CD8-positive, alpha-beta memory T cell (primary cell): Measurements from ENCODE around the gene GMDS. TPM values are rescaled to one million over a fixed set of nuclear protein-coding genes. Genes with fewer than 3 reads are reported as not detected.
"Not testable (repeated sequence)": the region's sequence is repeated elsewhere in the genome, so short reads cannot be mapped to it uniquely, and the experiment has no call there.

Experiments used
- CTCF ChIA-PET: fragments of 350-600 bp; sonication (Branson Sonifier 250); formaldehyde crosslinking; loops from one replicate; lab custom pipeline; 2021; ENCODE audit warnings: antibody characterized with exemption; lab: Charles Lee
- POLR2A ChIA-PET: fragments of 350-600 bp; sonication (Branson Sonifier 250); formaldehyde crosslinking; loops from one replicate; lab custom pipeline; 2021; ENCODE audit warnings: antibody characterized with exemption; lab: Charles Lee
- DNase-seq, 5 donors: peaks; one replicate each; pipeline versions ENCODE4 v3.0.0 to v3.0.0-alpha.2; 2020 to 2022; ENCODE audit warnings: mixed read lengths in 1 of 5
- H3K27ac ChIP-seq: one replicate; pipeline ENCODE4 v1.7.0; 2013; ENCODE audit warnings: low read depth, mild to moderate bottlenecking, low read length, moderate library complexity
- H3K27me3 ChIP-seq: 2 replicates; pipeline ENCODE4 v1.7.0; 2013; ENCODE audit warnings: low read length, mild to moderate bottlenecking; ENCODE audit not compliant: insufficient read depth, poor library complexity, severe bottlenecking
- H3K36me3 ChIP-seq: 2 replicates; pipeline ENCODE4 v1.7.0; 2013; ENCODE audit warnings: mild to moderate bottlenecking, low read length, moderate library complexity; ENCODE audit not compliant: insufficient read depth
- H3K4me1 ChIP-seq: 2 replicates; pipeline ENCODE4 v1.7.0; 2013; ENCODE audit warnings: mild to moderate bottlenecking, low read length, moderate library complexity; ENCODE audit not compliant: insufficient read depth
- H3K4me3 ChIP-seq: 2 replicates; pipeline ENCODE4 v1.7.0; 2013; ENCODE audit warnings: mild to moderate bottlenecking, low read length
- H3K9me3 ChIP-seq: 2 replicates; pipeline ENCODE4 v1.7.0; 2013; ENCODE audit warnings: mild to moderate bottlenecking, low read length
- H3K27ac Mint-ChIP-seq, 8 donors: one replicate each; pipeline ENCODE4 v1.8.0; 2020 to 2021; ENCODE audit warnings: mixed read lengths in 8 of 8, mild to moderate bottlenecking in 6 of 8, inconsistent platforms in 3 of 8, moderate library complexity in 3 of 8
- H3K27me3 Mint-ChIP-seq, 2 donors: one replicate each; pipeline ENCODE4 v1.8.0; 2020 to 2021; ENCODE audit warnings: mixed read lengths in 2 of 2, mild to moderate bottlenecking in 1 of 2, moderate library complexity in 1 of 2
- H3K36me3 Mint-ChIP-seq, 3 donors: one replicate each; pipeline ENCODE4 v1.8.0; 2020 to 2021; ENCODE audit warnings: mixed read lengths in 3 of 3, inconsistent platforms in 1 of 3, mild to moderate bottlenecking in 1 of 3
- H3K4me1 Mint-ChIP-seq, 3 donors: one replicate each; pipeline ENCODE4 v1.8.0; 2020 to 2021; ENCODE audit warnings: mixed read lengths in 3 of 3, inconsistent platforms in 1 of 3, mild to moderate bottlenecking in 1 of 3
- H3K4me3 Mint-ChIP-seq, 7 donors: one replicate each; pipeline ENCODE4 v1.8.0; 2020 to 2021; ENCODE audit warnings: mixed read lengths in 7 of 7, mild to moderate bottlenecking in 6 of 7, moderate library complexity in 4 of 7, inconsistent platforms in 2 of 7
- H3K9me3 Mint-ChIP-seq, 5 donors: one replicate each; pipeline ENCODE4 v1.8.0; 2020 to 2022; ENCODE audit warnings: mixed read lengths in 5 of 5, mild to moderate bottlenecking in 3 of 5, moderate library complexity in 2 of 5, inconsistent platforms in 1 of 5
- polyA plus RNA-seq: library from polyadenylated mRNA; unstranded; fragments of 300-500 nt; fragmentation: Illumina TruSeq; gene quantifications from one replicate; pipeline ENCODE4 v1.2.3, GENCODE V29; 2021
- total RNA-seq, 2 experiments: library from RNA; stranded (reverse); gene quantifications; one replicate each; pipeline ENCODE4 v1.2.3, GENCODE V29; 2021

Gene GMDS
- total and polyA plus RNA-seq, 3 experiments from 2014 or later = 16.4 to 33.4 (median 28.6) TPM

GRCh38 chr6:1849691-1850090 is 395.7 kb downstream of the GMDS start:
- Mint-ChIP-seq H3K27ac (no peak overlapping the region), H3K9me3 (no peaks in the 10 kb centered on the region), H3K27me3 (no peaks in the 10 kb centered on the region), H3K4me3 (no peak overlapping the region), H3K4me1 (no peaks in the 10 kb centered on the region), H3K36me3 (peaks cover 0 to 12% (median 2%) of the 10 kb centered on the region in 3 donors)
- H3K27me3 ChIP-seq = no peaks in the 10 kb centered on the region
- ChIA-PET CTCF (no interaction called here), POLR2A (no interaction called here)
- no peaks in the 10 kb centered on the region for H3K9me3 ChIP-seq
- no peak overlapping the region for H3K4me3 ChIP-seq
- H3K36me3 ChIP-seq = no peaks in the 10 kb centered on the region
- H3K27ac ChIP-seq = no peak overlapping the region
- DNase-seq = no peak
- H3K4me1 ChIP-seq = no peaks in the 10 kb centered on the region

- H3K36me3 ChIP-seq = no peaks in the 10 kb centered on the region
- Mint-ChIP-seq H3K4me1 (no peaks in the 10 kb centered on the region), H3K36me3 (peaks cover 0 to 10% (median 2%) of the 10 kb centered on the region in 3 donors), H3K9me3 (no peaks in the 10 kb centered on the region), H3K27ac (no peak overlapping the region), H3K4me3 (no peak overlapping the region), H3K27me3 (no peaks in the 10 kb centered on the region)
- no peaks in the 10 kb centered on the region for H3K9me3 ChIP-seq
- ChIA-PET CTCF (no interaction called here), POLR2A (no interaction called here)
- H3K27ac ChIP-seq = no peak overlapping the region
- no peak for DNase-seq
- no peaks in the 10 kb centered on the region for H3K4me1 ChIP-seq
- H3K27me3 ChIP-seq = no peaks in the 10 kb centered on the region
- H3K4me3 ChIP-seq = no peak overlapping the region
Measured at GRCh38 chr6:1848752-1849151, 396.7 kb downstream of the GMDS start.

GRCh38 chr6:1846611-1847010 is 398.8 kb downstream of the GMDS start:
- no peak overlapping the region for H3K27ac ChIP-seq
- no peaks in the 10 kb centered on the region for H3K36me3 ChIP-seq
- ChIA-PET CTCF (no interaction called here), POLR2A (no interaction called here)
- Mint-ChIP-seq H3K27me3 (no peaks in the 10 kb centered on the region), H3K4me3 (no peak overlapping the region), H3K9me3 (no peaks in the 10 kb centered on the region), H3K4me1 (no peaks in the 10 kb centered on the region), H3K27ac (no peak overlapping the region), H3K36me3 (peaks cover 0 to 8% (median 2%) of the 10 kb centered on the region in 3 donors)
- H3K4me1 ChIP-seq = no peaks in the 10 kb centered on the region
- H3K9me3 ChIP-seq = no peaks in the 10 kb centered on the region
- no peaks in the 10 kb centered on the region for H3K27me3 ChIP-seq
- H3K4me3 ChIP-seq = no peak overlapping the region
- DNase-seq = no peak

DNA sequence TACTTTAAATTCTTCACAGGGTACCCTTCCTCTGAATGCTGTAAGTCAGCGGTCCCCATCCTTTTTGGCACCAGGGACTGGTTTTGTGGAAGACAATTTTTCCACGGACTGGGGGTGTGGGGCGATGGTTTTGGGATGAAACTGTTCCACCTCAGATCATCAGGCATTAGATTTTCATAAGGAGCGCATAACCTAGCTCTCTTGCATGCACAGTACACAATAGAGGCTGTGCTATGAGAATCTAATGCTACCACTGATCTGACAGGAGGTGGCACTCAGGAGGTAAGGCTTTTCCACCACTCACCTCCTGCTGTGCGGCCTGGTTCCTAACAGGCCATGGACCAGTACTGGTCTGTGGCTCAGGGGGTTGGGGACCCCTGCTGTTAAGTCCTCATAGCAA is 399.9 kb downstream of the GMDS start:
- DNase-seq, H3K27ac ChIP-seq, H3K9me3 ChIP-seq, H3K27me3 ChIP-seq, H3K4me3 Mint-ChIP-seq, H3K36me3 ChIP-seq, H3K9me3 Mint-ChIP-seq, H3K27me3 Mint-ChIP-seq, POLR2A ChIA-PET, H3K27ac Mint-ChIP-seq, H3K4me1 Mint-ChIP-seq, CTCF ChIA-PET, H3K4me1 ChIP-seq, H3K36me3 Mint-ChIP-seq, H3K4me3 ChIP-seq: not testable (repeated sequence)

- DNase-seq = no peak
- H3K36me3 Mint-ChIP-seq = peaks cover 0 to 1% (median 0%) of the 10 kb centered on the region in 3 donors
- ChIA-PET POLR2A (no interaction called here), CTCF (no interaction called here)
- Histone ChIP-seq H3K27me3 (no peaks in the 10 kb centered on the region), H3K27ac (no peak overlapping the region), H3K9me3 (no peaks in the 10 kb centered on the region), H3K4me3 (no peak overlapping the region), H3K4me1 (no peaks in the 10 kb centered on the region), H3K36me3 (no peaks in the 10 kb centered on the region)
- no peaks in the 10 kb centered on the region for H3K27me3 Mint-ChIP-seq
- no peak overlapping the region for H3K4me3 Mint-ChIP-seq
- H3K9me3 Mint-ChIP-seq = no peaks in the 10 kb centered on the region
- no peak overlapping the region for H3K27ac Mint-ChIP-seq
- H3K4me1 Mint-ChIP-seq = no peaks in the 10 kb centered on the region
Measured at GRCh38 chr6:1842334-1842733, 403.1 kb downstream of the GMDS start.

DNA sequence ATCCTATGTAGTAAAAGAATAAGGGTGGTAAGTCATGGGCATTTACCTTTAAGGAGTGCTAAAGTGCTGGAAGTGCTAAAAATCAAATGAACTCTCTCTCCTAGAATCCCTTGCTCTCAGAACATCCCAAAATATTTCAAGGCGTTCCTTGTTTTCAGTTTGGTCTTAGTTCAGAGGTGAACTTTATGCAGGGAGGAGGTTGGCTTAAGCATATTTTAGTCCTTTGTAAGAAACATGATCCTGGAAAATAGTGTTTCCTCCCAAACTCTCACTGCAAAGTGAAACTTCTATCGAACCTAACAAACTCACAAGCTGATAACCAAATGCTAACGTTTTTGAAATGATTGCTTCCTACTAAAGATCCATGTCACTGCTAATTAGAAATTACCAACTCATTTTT is 404.3 kb downstream of the GMDS start:
- no peak overlapping the region for H3K4me3 Mint-ChIP-seq
- Histone ChIP-seq H3K27ac (no peak overlapping the region), H3K9me3 (no peaks in the 10 kb centered on the region), H3K4me1 (no peaks in the 10 kb centered on the region), H3K36me3 (no peaks in the 10 kb centered on the region), H3K4me3 (no peak overlapping the region), H3K27me3 (no peaks in the 10 kb centered on the region)
- H3K27ac Mint-ChIP-seq = no peak overlapping the region
- H3K4me1 Mint-ChIP-seq = no peaks in the 10 kb centered on the region
- peaks cover 0 to 1% (median 0%) of the 10 kb centered on the region in 3 donors for H3K36me3 Mint-ChIP-seq
- H3K27me3 Mint-ChIP-seq = no peaks in the 10 kb centered on the region
- ChIA-PET CTCF (no interaction called here), POLR2A (no interaction called here)
- DNase-seq = no peak
- H3K9me3 Mint-ChIP-seq = no peaks in the 10 kb centered on the region

DNA sequence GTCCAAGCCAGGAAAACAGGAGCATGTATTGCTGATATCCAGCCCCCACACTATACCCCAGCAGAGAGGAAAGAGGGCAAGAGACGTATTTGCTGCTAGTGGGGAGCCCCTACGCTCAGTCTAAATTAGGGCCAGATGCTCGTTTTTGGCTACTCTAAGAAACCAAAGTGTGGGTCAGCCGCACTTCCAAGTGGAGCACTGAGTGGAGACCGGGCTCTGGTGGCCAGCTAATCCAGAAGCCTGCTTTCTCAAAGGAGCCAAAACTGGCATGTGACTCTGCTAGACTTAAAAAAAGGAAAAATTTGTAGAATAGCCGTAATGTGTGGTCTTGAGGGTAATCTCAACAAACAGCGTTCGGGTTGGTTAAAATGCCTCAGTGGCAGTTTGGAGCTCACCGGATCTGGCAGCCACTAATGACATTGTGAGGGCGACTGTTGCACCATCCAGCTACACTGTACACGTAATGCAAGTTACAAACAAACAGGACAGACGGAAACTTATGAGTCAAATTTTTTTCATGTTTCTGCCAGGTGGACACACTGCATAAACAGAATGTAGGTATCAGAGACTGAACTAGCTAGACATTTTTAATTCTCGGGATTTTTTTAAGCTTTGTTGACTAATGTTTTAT is 404.8 kb downstream of the GMDS start:
- Histone ChIP-seq H3K4me1 (no peaks in the 10 kb centered on the region), H3K4me3 (no peak overlapping the region), H3K27ac (no peak overlapping the region), H3K9me3 (no peaks in the 10 kb centered on the region), H3K36me3 (no peaks in the 10 kb centered on the region), H3K27me3 (no peaks in the 10 kb centered on the region)
- ChIA-PET CTCF (no interaction called here), POLR2A (no interaction called here)
- no peak overlapping the region for H3K27ac Mint-ChIP-seq
- no peak overlapping the region for H3K4me3 Mint-ChIP-seq
- DNase-seq = no peak
- H3K4me1 Mint-ChIP-seq = no peaks in the 10 kb centered on the region
- no peaks in the 10 kb centered on the region for H3K9me3 Mint-ChIP-seq
- H3K27me3 Mint-ChIP-seq = no peaks in the 10 kb centered on the region
- H3K36me3 Mint-ChIP-seq = peaks cover 0 to 1% (median 0%) of the 10 kb centered on the region in 3 donors

DNA sequence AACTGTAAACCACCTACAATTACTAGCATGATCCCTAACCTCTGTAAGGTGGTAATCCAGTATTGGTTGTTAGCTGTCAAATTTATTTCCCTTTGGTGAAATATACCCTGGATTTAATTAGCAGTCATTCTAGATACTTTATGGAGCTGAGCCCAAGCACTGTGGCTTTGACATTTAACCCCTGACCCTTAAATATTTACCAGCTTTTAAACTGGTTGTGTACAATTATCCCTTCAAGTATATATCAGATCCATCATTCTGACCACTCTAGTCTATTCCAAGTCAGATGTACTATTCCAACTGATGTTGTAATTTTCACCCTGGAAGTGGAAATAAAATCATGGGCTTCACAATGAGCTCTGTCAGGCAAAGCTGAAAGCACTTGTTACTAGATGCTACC is 406.0 kb downstream of the GMDS start:
- no peaks in the 10 kb centered on the region for H3K27me3 ChIP-seq
- no peak overlapping the region for H3K4me3 Mint-ChIP-seq
- CTCF ChIA-PET = no interaction called here

More for the DNA sequence above, 406.0 kb downstream of the GMDS start:
- Histone ChIP-seq H3K4me1 (no peaks in the 10 kb centered on the region), H3K27ac (no peak overlapping the region), H3K36me3 (no peaks in the 10 kb centered on the region), H3K9me3 (no peaks in the 10 kb centered on the region), H3K4me3 (no peak overlapping the region)
- Mint-ChIP-seq H3K4me1 (no peaks in the 10 kb centered on the region), H3K36me3 (peaks cover 0 to 1% (median 0%) of the 10 kb centered on the region in 3 donors), H3K27me3 (no peaks in the 10 kb centered on the region), H3K27ac (no peak overlapping the region), H3K9me3 (no peaks in the 10 kb centered on the region)
- POLR2A ChIA-PET = no interaction called here
- no peak for DNase-seq
